ENCODE results near the gene INHBB.
"Not testable (repeated sequence)": the region's sequence is repeated elsewhere in the genome, so short reads cannot be mapped to it uniquely, and the experiment has no call there.

The INHBB gene

GRCh38 chr2:120316528-120317179 lies 29.3 kb upstream of the INHBB start:
- DNase-seq = no peak

- no peak for DNase-seq
Measured at GRCh38 chr2:120317180-120317533, 28.8 kb upstream of the INHBB start.

- DNase-seq = no peak
Measured at GRCh38 chr2:120317916-120318315, 28.0 kb upstream of the INHBB start.

GRCh38 chr2:120318626-120319025 lies 27.3 kb upstream of the INHBB start:
- DNase-seq = no peak

GRCh38 chr2:120319123-120319522 lies 26.8 kb upstream of the INHBB start:
- no peak for DNase-seq

- no peak for DNase-seq
Measured at GRCh38 chr2:120319686-120320317, 26.1 kb upstream of the INHBB start.

- DNase-seq = no peak
Measured at GRCh38 chr2:120320318-120320851, 25.6 kb upstream of the INHBB start.

- DNase-seq = not testable (repeated sequence)
Measured at GRCh38 chr2:120320887-120321556, 24.9 kb upstream of the INHBB start.

- no peak for DNase-seq
Measured at GRCh38 chr2:120321721-120322284, 24.1 kb upstream of the INHBB start.

GRCh38 chr2:120322329-120322728 lies 23.6 kb upstream of the INHBB start:
- DNase-seq = no peak

- no peak for DNase-seq
Measured at GRCh38 chr2:120323214-120323613, 22.7 kb upstream of the INHBB start.

GRCh38 chr2:120323807-120324399 lies 22.0 kb upstream of the INHBB start:
- no peak for DNase-seq

GRCh38 chr2:120324933-120325332 lies 21.0 kb upstream of the INHBB start:
- DNase-seq = no peak

- DNase-seq = no peak
Measured at GRCh38 chr2:120326066-120326465, 19.9 kb upstream of the INHBB start.

- DNase-seq = no peak
Measured at GRCh38 chr2:120330946-120331822, 14.8 kb upstream of the INHBB start.

- DNase-seq = no peak
Measured at GRCh38 chr2:120331903-120332302, 14.0 kb upstream of the INHBB start.

GRCh38 chr2:120332384-120332783 lies 13.6 kb upstream of the INHBB start:
- DNase-seq = no peak

- DNase-seq = no peak
Measured at GRCh38 chr2:120334068-120334467, 11.9 kb upstream of the INHBB start.

GRCh38 chr2:120336749-120337148 lies 9.2 kb upstream of the INHBB start:
- no peak for DNase-seq

- DNase-seq = no peak
Measured at GRCh38 chr2:120338015-120338414, 7.9 kb upstream of the INHBB start.

GRCh38 chr2:120341977-120342376 lies 4.0 kb upstream of the INHBB start:
- DNase-seq = no peak

GRCh38 chr2:120342446-120342845 lies 3.5 kb upstream of the INHBB start:
- DNase-seq = no peak

GRCh38 chr2:120343100-120343432 lies 2.9 kb upstream of the INHBB start:
- DNase-seq = no peak

Data from NCI-H187 (cell line).